RWPE2 (cell line): ENCODE data around the gene GNL3L.

Experiments used
- ATAC-seq: fragments of 200-7000 bp; cut with Tn5 transposase; 3 replicates; pipeline ENCODE4 v1.9.1; 2021; ENCODE audit warnings: low read depth
- DNase-seq: peaks from one replicate; pipeline ENCODE4 v3.0.0-alpha.2; 2020; ENCODE audit warnings: low spot score
- H3K27ac ChIP-seq: fragments of 450-650 bp; 2 replicates; pipeline ENCODE4 v1.5.1; 2017; ENCODE audit warnings: mild to moderate bottlenecking; ENCODE audit not compliant: poor library complexity, severe bottlenecking
- H3K27me3 ChIP-seq: fragments of 250-450 bp; sonication (Bioruptor Pico); 2 replicates; pipeline ENCODE4 v1.5.1; 2021; ENCODE audit warnings: mild to moderate bottlenecking, moderate library complexity; ENCODE audit not compliant: insufficient read depth, poor library complexity, severe bottlenecking
- H3K36me3 ChIP-seq: fragments of 250-450 bp; sonication (Bioruptor Pico); 2 replicates; pipeline ENCODE4 v1.5.1; 2020; ENCODE audit warnings: low read depth, mild to moderate bottlenecking, moderate library complexity
- H3K4me1 ChIP-seq: fragments of 250-450 bp; sonication (Bioruptor Pico); 2 replicates; pipeline ENCODE4 v1.5.1; 2021; ENCODE audit warnings: mild to moderate bottlenecking, moderate library complexity; ENCODE audit not compliant: insufficient read depth, poor library complexity, severe bottlenecking
- H3K4me3 ChIP-seq: fragments of 250-450 bp; sonication (Bioruptor Pico); 2 replicates; pipeline ENCODE4 v1.5.1; 2021; ENCODE audit warnings: mild to moderate bottlenecking, moderate library complexity; ENCODE audit not compliant: severe bottlenecking
- H3K9me3 ChIP-seq: fragments of 250-450 bp; sonication (Bioruptor Pico); 2 replicates; pipeline ENCODE4 v1.5.1; 2021; ENCODE audit warnings: mild to moderate bottlenecking, moderate library complexity; ENCODE audit not compliant: severe bottlenecking
- CTCF ChIP-seq: fragments of 450-650 bp; IDR thresholded peaks from one replicate; pipeline ENCODE4 v1.5.1; 2017; ENCODE audit warnings: mild to moderate bottlenecking, moderate library complexity; ENCODE audit not compliant: poor library complexity, severe bottlenecking

Gene GNL3L

GRCh38 chrX:54496517-54496852, 33.5 kb upstream of the GNL3L start:
- TF ChIP-seq CTCF: no peak
- no peak for DNase-seq
- H3K27ac ChIP-seq: no peak overlapping the region
- ATAC-seq: no peak
- no peaks in the 10 kb centered on the region for H3K27me3 ChIP-seq
- H3K36me3 ChIP-seq: no peaks in the 10 kb centered on the region
- peak overlapping the region; percentile 71 for H3K4me3 ChIP-seq
- H3K9me3 ChIP-seq: no peaks in the 10 kb centered on the region
- no peaks in the 10 kb centered on the region for H3K4me1 ChIP-seq

- Histone ChIP-seq H3K27me3 (no peaks in the 10 kb centered on the region), H3K27ac (no peak overlapping the region), H3K4me1 (no peaks in the 10 kb centered on the region), H3K9me3 (no peaks in the 10 kb centered on the region), H3K36me3 (no peaks in the 10 kb centered on the region), H3K4me3 (no peak overlapping the region)
- no peak for DNase-seq
- TF ChIP-seq CTCF: no peak
- no peak for ATAC-seq
Observed at GRCh38 chrX:54496936-54497335, 33.1 kb upstream of the GNL3L start.

GRCh38 chrX:54509400-54509799, 20.6 kb upstream of the GNL3L start:
- H3K4me1 ChIP-seq: no peaks in the 10 kb centered on the region
- no peaks in the 10 kb centered on the region for H3K27me3 ChIP-seq
- no peaks in the 10 kb centered on the region for H3K36me3 ChIP-seq
- no peak for TF ChIP-seq CTCF
- H3K27ac ChIP-seq: no peak overlapping the region
- no peaks in the 10 kb centered on the region for H3K9me3 ChIP-seq
- no peak overlapping the region for H3K4me3 ChIP-seq
- ATAC-seq (no peak), DNase-seq (no peak)

- no peak for TF ChIP-seq CTCF
- Histone ChIP-seq H3K27ac (peak overlapping the region; percentile 54), H3K36me3 (peaks cover 9% of the 10 kb centered on the region; the same call in 1 of the 2 replicates), H3K27me3 (no peaks in the 10 kb centered on the region), H3K4me1 (no peaks in the 10 kb centered on the region), H3K4me3 (no peak overlapping the region), H3K9me3 (no peaks in the 10 kb centered on the region)
- no peak for DNase-seq
- ATAC-seq: no peak
Observed at GRCh38 chrX:54529151-54529550, 868 bp upstream of the GNL3L start.

- Histone ChIP-seq H3K4me1 (no peaks in the 10 kb centered on the region), H3K4me3 (peak overlapping the region; percentile 52), H3K36me3 (peaks cover 9% of the 10 kb centered on the region), H3K27ac (peak overlapping the region; percentile 54), H3K27me3 (no peaks in the 10 kb centered on the region), H3K9me3 (no peaks in the 10 kb centered on the region)
- no peak for TF ChIP-seq CTCF
- ATAC-seq (peak; percentile 19; the same call in 1 of the 3 replicates), DNase-seq (no peak)
Observed at GRCh38 chrX:54530357-54530900, 410 bp downstream of the GNL3L start.
